Measurements from ENCODE around the gene MUC4.
"Not testable (repeated sequence)": the region's sequence is repeated elsewhere in the genome, so short reads cannot be mapped to it uniquely, and the experiment has no call there.

Gene MUC4

GRCh38 chr3:195784031-195784430, 27.7 kb downstream of the MUC4 start:
- DNase-seq, result not testable (repeated sequence)

GRCh38 chr3:195781236-195781635, 30.5 kb downstream of the MUC4 start:
- DNase-seq, result not testable (repeated sequence)

- DNase-seq, result no peak
These were observed 33.8 kb downstream of the MUC4 start for GRCh38 chr3:195777975-195778374.

- DNase-seq, result peak; percentile 26
These were observed 36.8 kb downstream of the MUC4 start for GRCh38 chr3:195774917-195775316.

- no peak for DNase-seq
These were observed 37.7 kb downstream of the MUC4 start for GRCh38 chr3:195773956-195774537.

- DNase-seq, result no peak
These were observed 40.0 kb downstream of the MUC4 start for GRCh38 chr3:195771646-195772300.

GRCh38 chr3:195770841-195771645, 40.7 kb downstream of the MUC4 start:
- not testable (repeated sequence) for DNase-seq

- DNase-seq, result no peak
These were observed 41.5 kb downstream of the MUC4 start for GRCh38 chr3:195770081-195770840.

GRCh38 chr3:195769551-195769950, 42.2 kb downstream of the MUC4 start:
- no peak for DNase-seq

GRCh38 chr3:195768831-195769303, 42.9 kb downstream of the MUC4 start:
- no peak for DNase-seq

- DNase-seq, result no peak
These were observed 43.3 kb downstream of the MUC4 start for GRCh38 chr3:195768414-195768813.

- DNase-seq, result no peak
These were observed 43.9 kb downstream of the MUC4 start for GRCh38 chr3:195767792-195768191.

- no peak for DNase-seq
These were observed 45.1 kb downstream of the MUC4 start for GRCh38 chr3:195766671-195767070.

- no peak for DNase-seq
These were observed 46.6 kb downstream of the MUC4 start for GRCh38 chr3:195764961-195765706.

- DNase-seq, result no peak
These were observed 47.6 kb downstream of the MUC4 start for GRCh38 chr3:195763843-195764825.

- DNase-seq, result no peak
These were observed 48.5 kb downstream of the MUC4 start for GRCh38 chr3:195763076-195763830.

- no peak for DNase-seq
These were observed 49.1 kb downstream of the MUC4 start for GRCh38 chr3:195762611-195763010.

- DNase-seq, result no peak
These were observed 49.5 kb downstream of the MUC4 start for GRCh38 chr3:195762249-195762585.

- no peak for DNase-seq
These were observed 50.0 kb downstream of the MUC4 start for GRCh38 chr3:195761567-195762248.

- no peak for DNase-seq
These were observed 50.6 kb downstream of the MUC4 start for GRCh38 chr3:195761123-195761566.
